Measurements from ENCODE around the gene ATG7. TPM values are rescaled to one million over a fixed set of nuclear protein-coding genes. Genes with fewer than 3 reads are reported as not detected.
A peak's percentile ranks its signal among the peaks of the same experiment; 100 is the strongest.

ATG7 gene
- total and polyA plus RNA-seq, 11 donors, result 4.4 to 45.1 (median 14.4) TPM

GRCh38 chr3:11236588-11237461 lies 35.4 kb upstream of the ATG7 start:
- WGBS, 4 donors, result 35 to 44% (median 43%) methylated on average over 8 of the region's 8 CpGs

GRCh38 chr3:11238060-11238459 lies 34.1 kb upstream of the ATG7 start:
- DNase-seq (no peak), ATAC-seq (no peak)

More at GRCh38 chr3:11236588-11237461, 35.4 kb upstream of the ATG7 start:
- DNase-seq (peak; percentile 16 to 74 (median 37)), ATAC-seq (peak in 1 of 4 donors; percentile 42)
- Histone ChIP-seq H3K36me3 (no peaks in the 10 kb centered on the region), H3K4me3 (no peak overlapping the region), H3K9me3 (peaks cover 0 to 9% (median 0%) of the 10 kb centered on the region in 12 donors), H3K4me1 (no peaks in the 10 kb centered on the region), H3K27me3 (peaks cover 0 to 14% (median 0%) of the 10 kb centered on the region in 9 donors), H3K27ac (no peak overlapping the region)
- no peak for TF ChIP-seq POLR2A (IDR thresholded peaks at IDR 0.05)
- TF ChIP-seq CTCF (IDR thresholded peaks at IDR 0.05), result peak; percentile 62 to 83 (median 72)
- intact Hi-C loops (cut with DNase I), result loop anchor here in 8 of 10 donors (1.0 to 10.0 kb wide), 5 partner anchors 95 to 100 kb away; no protein-coding TSS in a partner anchor

GRCh38 chr3:11238880-11239279 lies 33.3 kb upstream of the ATG7 start:
- Histone ChIP-seq H3K9me3 (peaks cover 0 to 9% (median 0%) of the 10 kb centered on the region in 12 donors), H3K27ac (no peak overlapping the region), H3K27me3 (peaks cover 0 to 9% (median 0%) of the 10 kb centered on the region in 9 donors), H3K4me3 (no peak overlapping the region), H3K4me1 (no peaks in the 10 kb centered on the region), H3K36me3 (no peaks in the 10 kb centered on the region)
- intact Hi-C loops (cut with DNase I), result loop anchor here in 6 of 10 donors (2.0 to 10.0 kb wide), 4 partner anchors 93 to 98 kb away; no protein-coding TSS in a partner anchor
- DNase-seq (no peak), ATAC-seq (no peak)
- 73 to 80% (median 75%) methylated on average over 1 of the region's 1 CpG for WGBS, 4 donors
- TF ChIP-seq POLR2A (IDR thresholded peaks at IDR 0.05) (no peak), CTCF (IDR thresholded peaks at IDR 0.05) (no peak)

More at GRCh38 chr3:11238060-11238459, 34.1 kb upstream of the ATG7 start:
- H3K27ac ChIP-seq, result no peak overlapping the region
- H3K4me3 ChIP-seq, result no peak overlapping the region
- intact Hi-C loops (cut with DNase I), result loop anchor here in 6 of 10 donors (2.0 to 10.0 kb wide), 4 partner anchors 94 to 99 kb away; no protein-coding TSS in a partner anchor
- peaks cover 0 to 14% (median 0%) of the 10 kb centered on the region in 9 donors for H3K27me3 ChIP-seq
- TF ChIP-seq POLR2A (IDR thresholded peaks at IDR 0.05), result no peak
- no peak for TF ChIP-seq CTCF (IDR thresholded peaks at IDR 0.05)
- H3K9me3 ChIP-seq, result peaks cover 0 to 9% (median 0%) of the 10 kb centered on the region in 12 donors
- 73 to 90% (median 78%) methylated on average over 3 of the region's 3 CpGs for WGBS, 4 donors
- H3K4me1 ChIP-seq, result no peaks in the 10 kb centered on the region
- no peaks in the 10 kb centered on the region for H3K36me3 ChIP-seq

GRCh38 chr3:11239796-11240195 lies 32.4 kb upstream of the ATG7 start:
- Histone ChIP-seq H3K4me3 (no peak overlapping the region), H3K9me3 (peaks cover 0 to 9% (median 0%) of the 10 kb centered on the region in 12 donors), H3K27ac (no peak overlapping the region), H3K27me3 (peaks cover 0 to 9% (median 0%) of the 10 kb centered on the region in 9 donors), H3K36me3 (no peaks in the 10 kb centered on the region), H3K4me1 (no peaks in the 10 kb centered on the region)
- DNase-seq, result no peak
- ATAC-seq, result no peak
- intact Hi-C loops (cut with DNase I), result loop anchor here in 7 of 10 donors (2.0 to 10.0 kb wide), 4 partner anchors 93 to 98 kb away; no protein-coding TSS in a partner anchor
- TF ChIP-seq POLR2A (IDR thresholded peaks at IDR 0.05) (no peak), CTCF (IDR thresholded peaks at IDR 0.05) (no peak)
- WGBS, 4 donors, result 47 to 75% (median 59%) methylated on average over 1 of the region's 1 CpG

Measured in heart left ventricle (tissue), 16 donors.